Left forelimb (tissue), 1 donor: ENCODE measurements around the gene CDK13.

ENCODE experiments used
- DNase-seq: peaks from one replicate; pipeline ENCODE4 v3.0.0-alpha.2; 2018; ENCODE audit warnings: low spot score

CDK13 gene

DNA sequence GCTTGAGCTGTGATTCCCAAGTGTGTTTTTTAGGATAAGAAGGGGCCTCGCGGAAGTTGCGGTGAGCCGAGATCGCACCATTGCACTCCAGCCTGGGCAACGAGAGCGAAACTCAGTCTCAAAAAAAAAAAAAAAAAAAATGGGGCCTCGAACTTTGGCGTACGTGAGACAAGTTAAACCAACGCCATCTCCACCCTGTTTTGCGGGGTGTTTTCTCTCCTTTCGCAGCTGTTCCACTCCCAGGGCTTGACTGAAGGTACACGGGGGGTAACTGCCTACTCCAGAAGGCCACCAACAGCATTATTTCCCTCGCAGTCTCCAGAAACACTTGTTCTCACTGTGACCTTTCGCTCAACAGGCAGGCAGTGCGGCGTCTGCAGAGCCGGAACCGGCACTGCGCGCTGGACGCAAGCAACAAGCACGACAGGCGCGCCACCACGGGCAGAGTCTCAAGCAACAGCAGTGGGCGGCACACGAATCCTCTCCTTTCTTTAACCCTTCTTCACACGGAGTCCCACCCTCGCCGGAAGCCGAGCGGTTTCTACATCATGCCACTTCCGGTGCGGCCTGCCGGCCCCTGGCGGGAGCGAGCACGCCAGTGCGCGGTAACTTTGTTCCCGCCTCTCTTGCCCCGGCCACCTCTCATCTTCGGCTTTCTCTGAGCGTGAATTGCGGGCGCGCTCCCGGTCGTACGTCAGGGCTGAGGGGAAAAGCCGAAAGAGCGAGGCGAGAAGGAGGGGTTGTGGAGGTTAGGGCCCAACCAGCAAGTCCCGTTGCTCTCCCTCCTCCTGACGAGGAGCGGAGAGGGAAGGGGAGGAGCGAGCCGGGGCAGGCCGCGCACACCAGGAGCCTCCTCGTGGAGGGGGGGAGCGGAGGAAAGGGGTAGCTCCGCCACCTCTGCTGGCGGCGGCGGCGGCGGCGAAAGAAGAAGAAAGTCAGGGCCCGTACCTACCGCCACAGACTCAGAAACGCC is 814 bp upstream of the CDK13 start:
- peak; percentile 100 for DNase-seq

DNA sequence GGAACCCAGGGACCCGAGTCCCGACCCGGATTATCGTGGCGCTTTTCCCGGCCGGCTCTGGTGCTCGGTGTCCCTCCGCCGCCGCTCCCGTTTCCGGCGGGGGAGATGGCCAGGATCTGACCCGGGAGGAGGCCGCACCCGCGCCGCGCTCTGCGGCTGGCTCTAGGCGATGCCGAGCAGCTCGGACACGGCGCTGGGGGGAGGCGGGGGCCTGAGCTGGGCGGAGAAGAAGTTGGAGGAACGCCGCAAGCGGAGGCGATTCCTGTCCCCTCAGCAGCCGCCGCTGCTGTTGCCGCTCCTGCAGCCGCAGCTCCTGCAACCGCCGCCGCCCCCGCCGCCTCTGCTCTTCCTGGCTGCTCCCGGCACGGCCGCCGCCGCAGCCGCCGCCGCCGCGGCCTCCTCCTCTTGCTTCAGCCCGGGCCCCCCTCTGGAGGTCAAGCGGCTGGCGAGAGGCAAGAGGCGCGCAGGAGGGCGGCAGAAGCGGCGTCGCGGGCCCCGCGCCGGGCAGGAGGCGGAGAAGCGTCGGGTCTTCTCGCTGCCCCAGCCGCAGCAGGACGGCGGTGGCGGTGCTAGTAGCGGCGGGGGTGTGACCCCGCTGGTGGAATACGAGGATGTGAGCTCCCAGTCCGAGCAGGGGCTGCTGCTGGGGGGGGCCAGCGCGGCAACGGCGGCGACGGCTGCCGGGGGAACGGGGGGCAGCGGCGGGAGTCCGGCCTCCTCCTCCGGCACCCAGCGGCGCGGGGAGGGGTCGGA is 593 bp downstream of the CDK13 start:
- DNase-seq, result peak; percentile 81

DNA sequence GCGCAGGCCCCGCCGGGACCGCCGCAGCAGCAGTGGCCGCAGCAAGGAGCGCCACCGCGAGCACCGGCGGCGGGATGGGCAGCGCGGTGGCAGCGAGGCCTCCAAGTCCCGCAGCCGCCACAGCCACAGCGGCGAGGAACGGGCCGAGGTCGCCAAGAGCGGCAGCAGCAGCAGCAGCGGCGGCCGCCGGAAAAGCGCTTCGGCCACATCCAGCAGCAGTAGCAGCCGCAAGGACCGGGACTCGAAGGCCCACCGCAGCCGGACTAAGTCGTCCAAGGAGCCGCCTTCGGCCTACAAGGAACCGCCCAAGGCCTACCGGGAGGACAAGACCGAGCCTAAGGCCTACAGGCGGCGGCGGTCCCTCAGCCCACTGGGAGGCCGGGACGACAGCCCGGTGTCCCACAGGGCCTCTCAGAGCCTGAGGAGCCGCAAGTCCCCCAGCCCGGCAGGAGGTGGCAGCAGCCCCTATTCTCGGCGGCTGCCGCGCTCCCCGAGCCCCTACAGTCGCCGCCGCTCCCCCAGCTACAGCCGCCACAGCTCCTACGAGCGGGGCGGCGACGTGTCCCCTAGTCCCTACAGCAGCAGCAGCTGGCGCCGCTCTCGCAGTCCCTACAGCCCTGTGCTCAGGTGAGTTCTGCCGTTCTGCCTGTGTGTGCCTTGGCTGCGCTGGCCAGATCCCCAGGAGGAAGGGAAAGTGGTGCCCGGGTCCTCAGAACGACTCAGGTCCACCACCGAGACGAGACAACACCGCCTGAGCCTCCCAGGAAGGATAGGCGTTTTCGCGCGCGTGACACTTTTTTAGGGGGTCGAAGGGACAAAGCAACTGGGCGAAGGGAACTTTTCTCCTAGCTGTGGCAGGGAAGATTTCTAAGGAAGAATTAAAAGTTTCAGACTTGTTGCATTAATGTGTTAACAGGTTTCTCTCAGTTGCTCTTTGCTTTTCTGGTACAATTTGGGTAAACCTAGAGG is 1.5 kb downstream of the CDK13 start:
- peak; percentile 75 for DNase-seq

DNA sequence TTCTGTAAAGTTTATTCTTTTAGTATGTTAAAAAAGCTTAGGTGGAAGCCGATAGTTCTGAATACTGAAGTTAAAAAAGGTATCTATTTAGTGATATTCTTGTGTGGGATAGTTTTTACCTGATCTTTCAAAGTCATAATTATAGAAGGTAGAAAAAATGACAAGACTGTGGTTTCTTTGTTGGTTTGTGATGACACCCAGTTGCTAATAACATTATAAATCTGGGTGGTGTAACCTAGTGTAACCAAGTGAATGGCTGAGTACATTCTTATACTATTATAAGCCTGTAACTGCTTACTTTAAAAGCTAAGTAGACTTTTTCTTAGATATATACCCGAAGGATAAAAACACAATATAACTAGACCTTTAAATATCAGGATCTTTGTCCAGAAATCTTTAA is 2.3 kb downstream of the CDK13 start:
- no peak for DNase-seq

DNA sequence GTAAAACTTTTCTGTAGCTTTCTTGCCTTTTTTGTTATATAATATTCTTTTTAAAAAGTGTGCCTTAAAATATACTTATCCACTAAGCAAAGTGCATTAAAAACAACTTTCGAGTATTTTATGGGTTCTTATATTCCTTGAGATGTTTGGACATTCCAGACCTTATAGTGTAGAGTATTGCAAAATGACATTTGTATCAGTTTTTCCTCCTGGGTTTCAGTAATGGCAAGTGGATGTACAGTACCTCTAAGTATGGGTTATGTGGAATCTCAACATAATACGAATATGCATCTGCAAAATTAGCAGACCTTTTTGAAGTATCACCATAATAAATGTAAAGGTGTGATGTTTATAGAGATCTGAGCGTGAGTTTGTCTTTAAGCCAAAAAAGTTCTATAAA is 2.7 kb downstream of the CDK13 start:
- no peak for DNase-seq

DNA sequence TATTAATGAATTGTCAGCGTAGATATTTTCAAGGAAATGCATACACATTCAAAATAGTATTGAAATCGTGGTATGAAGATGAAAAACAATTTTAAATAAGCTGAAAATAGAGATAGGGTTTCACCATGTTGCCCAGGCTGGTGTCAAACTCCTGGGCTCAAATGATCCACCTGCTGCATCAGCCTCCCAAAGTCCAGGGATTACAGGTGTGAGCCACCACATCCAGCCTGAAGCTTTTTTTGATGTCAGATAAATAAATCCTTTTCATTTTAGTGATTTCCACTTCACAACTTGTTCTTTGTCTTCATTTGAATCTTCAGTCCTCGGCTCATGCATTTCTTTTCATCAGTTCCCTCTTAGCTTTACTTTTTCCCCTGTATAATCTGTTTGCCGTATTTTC is 4.6 kb downstream of the CDK13 start:
- no peak for DNase-seq

DNA sequence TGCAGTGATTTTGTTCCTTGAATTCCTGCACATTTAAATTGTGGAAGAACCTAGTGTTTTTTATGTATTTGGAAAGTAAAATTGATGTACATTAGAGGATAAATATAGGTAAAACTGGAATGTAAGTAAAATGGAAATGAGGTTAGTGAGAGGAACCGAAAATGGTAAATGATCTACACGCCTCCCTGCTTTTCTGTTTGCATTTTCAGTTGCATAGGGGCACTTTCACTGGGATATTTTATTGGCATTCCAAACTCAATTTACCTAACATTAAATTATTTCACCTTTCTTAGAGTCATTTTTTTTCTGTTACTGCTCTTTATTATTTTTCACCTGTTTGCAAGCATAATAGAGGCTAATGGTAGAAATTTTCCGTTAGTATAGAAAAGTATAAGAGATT is 8.0 kb downstream of the CDK13 start:
- DNase-seq, result no peak

DNA sequence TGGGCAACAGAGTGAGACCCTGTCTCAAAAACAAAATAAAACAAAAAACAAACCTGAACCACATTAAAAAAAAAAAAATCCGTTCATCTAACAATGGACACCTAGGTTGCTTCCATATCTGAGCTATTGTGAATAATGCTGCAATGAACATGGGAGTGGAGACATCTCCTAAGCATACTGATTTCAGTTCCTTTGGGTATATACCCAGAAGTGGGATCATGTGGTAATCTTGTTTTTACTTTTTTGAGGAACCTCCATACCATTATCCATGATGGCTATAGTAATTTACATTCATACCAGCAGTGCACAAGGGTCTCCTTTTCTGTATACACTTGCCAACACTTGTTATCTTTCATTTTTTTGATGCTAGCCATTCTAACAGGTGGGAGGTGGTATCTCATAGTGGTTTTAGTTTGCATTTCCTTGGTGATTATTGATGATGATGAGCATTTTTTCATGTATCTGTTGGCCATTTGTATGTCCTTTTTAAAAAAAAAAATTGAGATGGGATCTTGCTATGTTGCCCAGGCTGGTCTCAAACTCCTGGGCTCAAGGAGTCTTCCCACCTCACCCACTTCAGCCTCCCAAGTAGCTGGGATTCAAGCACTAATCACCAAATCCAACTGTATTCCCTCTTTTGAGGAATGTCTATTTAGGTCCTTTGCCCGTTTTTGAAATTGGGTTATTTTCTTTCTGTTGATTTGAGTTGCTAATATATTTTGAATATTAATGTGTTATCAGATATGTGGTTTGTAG is 17.5 kb downstream of the CDK13 start:
- no peak for DNase-seq

DNA sequence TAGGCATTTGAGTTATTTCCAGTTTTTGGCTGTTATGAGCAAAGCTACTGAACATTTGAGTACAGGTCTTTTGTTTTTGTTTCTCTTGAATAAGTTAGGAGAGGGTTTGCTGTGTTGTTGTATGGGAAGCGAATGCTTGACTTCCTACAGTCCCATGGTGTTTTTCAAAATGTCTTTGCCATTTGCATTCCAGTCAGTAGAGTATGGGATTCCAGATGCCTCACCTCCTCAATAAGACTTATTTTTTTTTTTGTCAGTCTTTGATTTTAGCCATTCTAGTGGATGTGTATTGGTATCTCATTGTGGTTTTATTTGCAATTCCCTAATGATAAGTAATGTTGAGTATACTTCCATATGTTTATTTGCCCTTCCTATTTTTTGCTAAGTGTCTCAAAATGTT is 19.4 kb downstream of the CDK13 start:
- no peak for DNase-seq

DNA sequence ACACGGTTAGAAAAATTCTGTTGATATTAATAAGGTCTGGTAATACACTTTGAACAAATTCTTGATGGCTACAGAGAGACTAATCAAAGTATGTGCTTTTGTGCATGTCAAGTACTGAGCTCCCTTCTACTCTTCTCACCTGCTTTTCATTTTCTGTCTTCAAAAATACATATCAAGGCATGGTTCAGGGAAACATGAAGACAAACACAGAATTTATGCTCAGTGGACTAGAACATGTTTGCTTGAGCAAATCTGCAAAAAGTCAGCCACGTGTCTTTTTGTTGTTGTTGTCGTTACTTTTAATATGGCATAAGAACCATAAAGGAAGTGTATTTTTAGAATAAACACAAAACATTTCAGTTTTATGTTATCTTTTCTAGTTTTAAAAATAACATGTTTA is 21.9 kb downstream of the CDK13 start:
- no peak for DNase-seq

DNA sequence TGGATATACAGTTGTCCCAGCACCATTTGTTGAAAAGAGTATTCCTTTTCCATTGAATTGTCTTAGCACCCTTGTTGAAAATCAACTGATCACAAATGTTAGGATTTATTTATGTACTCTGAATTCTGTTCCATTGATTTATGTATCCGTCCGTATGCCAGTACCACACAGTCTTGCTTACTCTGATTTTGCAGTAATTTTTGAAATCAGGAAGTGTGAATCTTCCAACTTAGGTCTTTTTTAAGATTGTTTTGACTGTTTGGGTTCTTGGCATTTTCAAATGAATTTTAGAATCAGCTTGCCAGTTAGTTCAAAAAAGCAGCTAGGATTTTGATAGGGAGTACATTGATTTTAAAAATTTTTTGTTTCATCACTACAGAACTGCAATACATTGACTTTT is 23.7 kb downstream of the CDK13 start:
- DNase-seq, result no peak

DNA sequence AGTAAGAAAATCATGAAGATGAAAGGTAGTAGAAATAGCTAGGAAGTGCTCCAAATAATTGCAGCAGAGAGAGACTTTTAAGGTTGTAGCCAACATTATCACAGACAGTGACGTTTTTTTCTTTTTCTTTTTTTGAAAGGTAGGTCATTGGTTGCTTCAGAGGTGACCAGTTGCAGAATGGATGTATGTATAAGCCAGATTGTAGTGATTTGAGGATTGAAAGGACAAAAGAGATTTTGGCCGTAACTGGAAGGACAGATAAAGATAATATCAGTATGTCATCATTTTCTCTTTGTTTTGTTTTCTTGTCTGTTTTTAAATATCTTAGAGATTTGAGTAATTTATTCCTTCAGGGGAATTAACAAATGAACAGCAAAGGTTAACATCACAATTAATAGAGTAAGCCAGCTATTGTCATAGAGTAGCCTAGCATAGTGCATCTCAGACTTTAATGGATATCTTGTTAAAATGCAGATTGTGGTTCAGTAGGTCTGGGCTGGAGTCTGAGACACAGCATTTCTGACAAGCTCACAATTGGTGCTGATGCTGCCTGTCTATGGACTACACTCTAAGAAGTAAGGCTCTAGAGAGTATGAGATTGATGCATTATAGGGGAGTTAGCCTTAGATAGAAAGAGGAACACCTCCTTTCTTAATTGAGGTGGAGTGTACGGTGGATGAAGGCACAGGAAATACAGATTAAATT is 28.3 kb downstream of the CDK13 start:
- no peak for DNase-seq

DNA sequence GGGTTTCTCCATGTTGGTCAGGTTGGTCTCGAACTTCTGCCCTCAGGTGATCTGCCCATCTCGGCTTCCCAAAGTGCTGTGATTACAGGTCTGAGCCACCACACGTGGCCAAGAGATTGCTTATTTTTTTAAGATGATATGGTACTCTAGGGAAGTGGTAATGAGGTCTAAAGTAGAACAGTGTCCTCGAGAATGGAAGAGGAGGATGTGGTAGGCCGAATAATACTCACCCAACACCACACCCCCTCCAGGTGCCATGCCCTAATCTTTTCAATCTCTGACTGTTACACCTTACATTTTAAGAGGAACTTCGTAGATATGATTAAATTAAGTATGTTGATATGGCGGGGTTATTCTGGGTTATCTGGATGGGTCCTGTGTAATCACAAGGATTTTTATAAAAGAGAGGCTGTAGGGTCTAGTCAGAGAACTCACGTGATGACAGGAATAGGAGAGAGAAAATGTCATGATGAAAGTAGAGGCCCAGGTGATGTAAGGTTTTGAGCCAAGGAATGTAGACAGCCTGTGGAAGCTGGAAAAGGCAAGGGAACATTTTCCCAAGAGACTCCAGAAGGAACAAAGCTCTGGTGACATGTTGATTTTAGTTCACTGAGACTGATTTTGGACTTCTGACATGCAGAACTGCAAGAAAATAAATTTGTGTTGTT is 29.5 kb downstream of the CDK13 start:
- no peak for DNase-seq

DNA sequence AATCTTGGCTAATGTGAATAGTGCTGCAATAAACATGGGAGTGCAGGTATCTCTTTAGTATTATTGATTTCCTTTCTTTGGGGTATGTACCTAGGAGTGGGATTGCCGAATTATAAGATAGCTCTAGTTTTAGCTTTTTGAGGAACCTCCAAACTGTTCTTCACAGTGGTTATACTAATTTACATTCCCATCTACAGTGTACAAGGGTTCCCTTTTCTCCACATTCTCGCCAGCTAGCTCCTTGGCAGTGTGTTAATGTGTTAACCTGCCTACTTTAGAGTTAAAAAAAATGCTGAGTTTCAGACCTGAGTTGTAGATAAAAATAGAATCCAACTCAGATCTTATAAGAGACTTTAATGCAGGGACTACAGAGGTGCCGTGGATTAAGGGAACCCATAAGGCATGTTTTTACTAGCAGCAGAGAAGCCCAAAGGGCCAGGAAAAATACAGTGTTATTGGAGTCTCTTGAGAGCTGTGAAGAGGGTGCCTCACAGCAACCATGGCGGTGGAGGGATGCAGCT is 35.4 kb downstream of the CDK13 start:
- no peak for DNase-seq

DNA sequence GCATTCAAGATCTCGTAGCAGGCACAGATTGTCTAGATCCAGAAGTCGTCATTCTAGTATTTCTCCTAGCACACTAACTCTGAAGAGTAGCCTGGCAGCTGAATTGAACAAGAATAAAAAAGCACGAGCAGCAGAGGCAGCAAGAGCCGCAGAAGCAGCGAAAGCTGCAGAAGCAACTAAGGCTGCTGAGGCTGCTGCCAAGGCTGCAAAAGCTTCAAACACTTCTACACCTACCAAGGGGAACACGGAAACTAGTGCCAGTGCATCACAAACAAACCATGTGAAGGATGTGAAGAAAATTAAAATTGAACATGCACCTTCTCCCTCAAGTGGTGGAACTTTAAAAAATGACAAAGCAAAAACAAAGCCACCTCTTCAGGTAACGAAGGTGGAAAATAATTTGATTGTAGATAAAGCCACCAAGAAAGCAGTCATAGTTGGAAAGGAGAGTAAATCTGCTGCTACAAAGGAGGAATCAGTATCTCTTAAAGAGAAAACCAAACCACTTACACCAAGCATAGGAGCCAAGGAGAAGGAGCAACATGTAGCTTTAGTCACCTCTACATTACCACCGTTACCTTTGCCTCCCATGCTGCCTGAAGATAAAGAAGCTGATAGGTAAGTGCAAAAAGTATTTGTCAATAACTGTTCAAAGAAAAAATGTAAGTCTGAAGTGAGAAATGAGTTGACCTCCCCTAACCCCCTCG is 37.7 kb downstream of the CDK13 start:
- no peak for DNase-seq

DNA sequence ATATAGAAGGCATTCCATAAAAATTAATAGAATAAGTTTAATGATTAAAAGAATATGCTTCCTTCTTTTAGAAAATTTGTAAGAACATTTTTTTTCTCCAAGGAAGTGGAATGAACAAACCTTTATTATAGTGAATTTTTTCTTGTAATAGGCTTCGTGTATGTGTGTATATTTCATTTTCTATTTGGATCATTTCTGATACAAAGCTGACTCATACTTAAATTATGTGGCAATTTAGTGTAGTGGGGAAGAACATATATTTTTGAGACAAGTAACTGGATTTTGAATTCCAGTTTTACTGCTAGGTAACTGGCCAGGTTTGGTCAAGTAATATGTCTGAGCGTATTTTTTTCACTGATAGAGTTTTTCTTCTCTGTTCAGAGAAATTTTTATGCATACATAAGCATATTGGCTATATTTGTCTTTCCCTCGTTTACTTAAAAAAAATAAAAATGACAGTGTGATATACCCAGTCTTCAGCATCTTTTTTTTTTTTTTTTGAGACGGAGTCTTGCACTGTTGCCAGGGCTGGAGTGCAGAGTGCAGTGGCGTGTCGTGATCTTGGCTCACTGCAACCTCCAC is 50.8 kb downstream of the CDK13 start:
- no peak for DNase-seq

DNA sequence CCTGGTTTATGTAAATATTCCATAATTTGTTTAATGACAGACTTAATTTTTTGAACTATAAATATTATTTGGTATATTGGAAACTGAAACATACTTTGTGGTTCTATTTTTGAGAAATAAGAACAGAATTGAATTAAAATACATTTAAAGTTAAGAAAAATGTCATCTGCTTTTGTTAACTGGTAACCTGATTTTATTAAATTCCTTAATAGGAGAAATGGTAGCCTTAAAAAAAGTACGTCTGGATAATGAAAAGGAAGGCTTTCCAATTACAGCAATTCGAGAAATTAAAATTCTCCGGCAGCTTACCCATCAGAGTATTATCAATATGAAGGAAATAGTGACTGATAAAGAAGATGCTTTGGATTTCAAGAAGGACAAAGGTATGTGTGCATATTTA is 51.6 kb downstream of the CDK13 start:
- no peak for DNase-seq

DNA sequence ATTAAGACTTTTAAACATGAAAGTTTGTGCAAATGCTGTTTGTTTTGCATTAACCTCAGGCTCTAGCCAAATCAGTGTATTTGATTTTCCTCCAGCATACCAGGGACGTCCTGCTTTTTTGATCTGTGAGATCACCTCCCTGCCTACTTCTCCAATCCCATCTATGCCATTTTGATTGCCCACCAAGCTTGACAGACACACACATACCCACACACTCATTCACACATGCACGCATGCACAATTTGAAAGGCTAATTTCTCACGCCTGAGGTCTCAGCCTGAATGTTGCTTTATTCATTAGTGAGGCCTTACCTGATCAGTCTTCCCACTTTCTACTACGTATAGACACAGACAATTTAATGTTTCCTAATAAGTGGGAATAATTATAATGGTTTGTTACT is 53.5 kb downstream of the CDK13 start:
- no peak for DNase-seq
